GM18507 (cell line): ENCODE data around the gene CIB2.

ENCODE experiments used
- DNase-seq: peaks from one replicate; pipeline ENCODE4 v3.0.0; 2011; ENCODE audit warnings: low read depth; ENCODE audit not compliant: insufficient read length; ENCODE audit errors: extremely low spot score
- FAIRE-seq: peaks from 2 replicates; lab custom pipeline; 2011; peaks lifted over from hg19 to GRCh38; lab: Jason Lieb, UNC

CIB2 gene

DNA sequence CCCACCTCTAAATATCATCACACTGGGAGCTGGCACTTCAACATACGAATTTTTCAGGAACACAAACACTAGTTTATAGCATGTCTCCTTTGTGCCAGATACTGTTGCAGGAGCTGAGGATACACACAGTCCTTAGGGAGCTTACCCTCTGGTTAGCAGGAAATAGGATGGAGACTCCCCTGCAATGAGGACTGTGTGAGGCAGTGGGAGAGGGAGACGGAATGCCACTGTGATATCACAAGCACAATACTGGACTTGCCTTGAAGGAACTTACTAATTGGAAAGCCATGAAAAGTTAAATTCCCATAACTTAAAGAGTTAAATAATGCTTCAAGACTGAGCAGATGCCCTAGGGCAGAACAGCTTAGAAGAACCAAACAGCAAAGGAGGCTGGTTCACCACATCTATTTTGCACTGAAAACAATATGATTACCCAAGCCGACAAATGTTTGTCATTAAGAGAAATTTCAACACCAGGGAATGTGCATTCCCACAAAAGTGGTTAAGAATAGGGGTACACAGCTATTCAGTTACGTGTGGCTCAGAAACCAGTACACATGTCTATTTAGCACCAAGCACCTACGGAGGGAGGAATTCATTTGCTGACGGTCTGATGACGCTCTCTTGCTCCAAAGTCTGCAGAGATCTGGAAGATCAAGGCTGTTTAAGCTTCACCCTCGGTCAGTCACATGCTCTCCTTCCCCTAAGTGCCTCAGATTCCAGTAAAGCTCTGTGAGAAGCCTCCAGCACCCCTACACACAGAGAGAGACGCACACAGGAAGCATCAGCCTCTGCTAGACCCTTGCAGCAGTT lies 59.0 kb downstream of the CIB2 start:
- DNase-seq = no peak
- no peak for FAIRE-seq

DNA sequence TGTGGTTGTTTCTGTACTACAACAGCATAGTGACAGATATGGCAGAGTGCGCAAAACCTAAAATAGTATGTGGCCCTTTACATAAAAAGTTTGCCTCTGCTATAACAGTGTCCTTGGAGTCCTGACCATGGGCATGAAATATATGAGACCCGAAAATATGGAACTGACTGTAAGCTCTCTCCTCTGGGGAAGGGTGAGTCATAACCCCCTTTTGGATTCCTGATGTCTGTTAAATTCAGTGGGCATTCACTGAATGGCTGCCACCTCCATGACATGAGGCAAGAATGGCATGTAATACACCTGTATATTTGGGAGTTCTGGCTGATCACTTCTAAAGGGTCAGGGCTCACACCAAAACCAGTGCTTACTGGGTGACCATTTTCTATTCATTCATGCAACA lies 59.9 kb downstream of the CIB2 start:
- DNase-seq = no peak
- FAIRE-seq = no peak

GRCh38 chr15:78070049-78070700 lies 61.1 kb downstream of the CIB2 start:
- FAIRE-seq (no peak), DNase-seq (no peak)

GRCh38 chr15:78069462-78070029 lies 61.7 kb downstream of the CIB2 start:
- no peak for FAIRE-seq
- DNase-seq = no peak

GRCh38 chr15:78069052-78069414 lies 62.2 kb downstream of the CIB2 start:
- no peak for DNase-seq

GRCh38 chr15:78067328-78068228 lies 63.7 kb downstream of the CIB2 start:
- DNase-seq (no peak), FAIRE-seq (no peak)

More at GRCh38 chr15:78069052-78069414, 62.2 kb downstream of the CIB2 start:
- FAIRE-seq = no peak

- DNase-seq = peak; percentile 54
- FAIRE-seq = peak; percentile 95
Measured at GRCh38 chr15:78065973-78066946, 65.0 kb downstream of the CIB2 start.

DNA sequence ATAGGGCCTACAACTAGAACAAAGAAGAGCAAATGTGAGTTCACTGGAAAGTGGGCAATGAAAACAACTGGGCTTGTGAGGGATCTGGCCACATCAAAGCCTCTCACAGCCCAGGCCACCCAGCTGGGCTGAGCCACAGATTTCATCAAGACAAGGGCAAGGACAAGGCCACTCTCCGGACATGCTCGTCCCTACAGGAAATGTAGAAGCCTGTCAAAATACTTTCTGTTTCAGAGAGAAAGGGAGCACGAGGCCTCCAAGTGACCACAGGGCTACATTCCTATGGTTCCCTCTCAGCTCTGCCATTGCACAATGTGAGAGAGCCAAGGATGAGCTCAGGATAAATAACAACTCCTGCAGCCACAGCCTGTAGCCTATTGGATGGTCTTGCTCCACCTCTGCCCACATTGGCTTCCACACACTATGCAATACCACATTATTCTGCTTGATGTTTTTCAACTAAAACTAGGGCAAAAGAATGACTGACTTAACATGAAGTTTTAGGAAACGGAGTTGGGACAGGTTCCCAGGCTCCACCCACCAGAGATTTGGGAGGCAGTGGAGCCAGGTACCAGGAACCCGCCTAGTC lies 65.9 kb downstream of the CIB2 start:
- peak; percentile 41 for FAIRE-seq
- DNase-seq = no peak

- FAIRE-seq = no peak
- no peak for DNase-seq
Measured at GRCh38 chr15:78064544-78064943, 66.7 kb downstream of the CIB2 start.

GRCh38 chr15:78063970-78064385 lies 67.3 kb downstream of the CIB2 start:
- FAIRE-seq (no peak), DNase-seq (no peak)

DNA sequence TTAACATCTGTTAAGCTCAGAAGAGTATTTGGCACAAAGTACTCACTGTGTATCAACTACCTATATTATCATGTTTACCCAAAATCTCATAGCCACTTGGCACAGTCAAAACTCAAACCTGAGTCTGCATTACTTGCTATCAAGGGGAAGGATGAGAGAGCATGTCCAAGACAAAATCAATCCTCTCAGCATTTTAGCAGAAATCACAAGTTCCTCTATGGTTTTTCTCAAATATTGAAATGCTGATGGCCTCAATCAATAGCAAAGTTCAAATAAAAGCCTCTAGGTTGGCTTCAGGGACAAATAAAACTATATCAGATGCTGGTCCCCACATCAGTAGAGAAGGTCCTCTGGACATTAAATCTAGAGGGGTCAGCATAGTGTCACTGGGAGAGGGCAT lies 68.0 kb downstream of the CIB2 start:
- DNase-seq (no peak), FAIRE-seq (no peak)

DNA sequence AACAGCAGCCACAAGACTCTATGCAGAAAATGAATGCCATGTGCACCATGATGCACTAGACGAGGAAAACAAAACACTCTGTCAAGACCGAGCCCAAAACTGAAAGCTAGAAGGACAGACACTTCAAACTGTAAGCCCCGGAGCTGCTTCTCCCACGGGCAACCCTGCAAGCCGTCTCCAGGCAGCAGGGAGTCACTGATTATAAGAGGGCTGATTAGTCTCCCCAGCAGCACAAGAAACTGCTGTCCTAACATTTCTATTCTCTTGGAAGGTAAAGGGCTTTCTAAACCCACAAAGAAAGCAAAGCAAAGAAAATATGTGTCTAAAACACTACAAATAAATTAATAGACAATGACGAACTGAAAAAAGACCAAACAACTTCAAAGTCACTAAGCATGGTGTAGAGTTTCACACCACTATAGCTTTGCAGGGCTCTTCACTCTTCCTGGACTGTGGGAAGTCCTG lies 69.2 kb downstream of the CIB2 start:
- DNase-seq (no peak), FAIRE-seq (peak; percentile 63)

DNA sequence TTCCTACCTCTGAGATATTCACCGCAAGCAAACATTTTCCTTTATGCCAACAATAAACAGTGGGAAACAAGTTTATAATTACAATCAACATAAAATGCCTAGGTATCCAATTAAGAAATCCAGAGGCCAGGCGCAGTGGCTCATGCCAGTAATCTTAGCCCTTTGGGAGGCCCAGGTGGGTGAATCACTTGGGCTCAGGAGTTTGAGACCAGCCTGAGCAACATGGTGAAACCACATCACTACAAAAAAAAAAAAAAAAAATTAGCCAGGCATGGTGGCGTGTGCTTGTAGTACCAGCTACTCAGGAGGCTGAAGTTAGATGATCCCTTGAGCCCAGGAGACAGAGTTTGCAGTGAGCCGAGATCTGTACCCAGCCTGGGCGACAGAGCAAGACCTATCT lies 71.0 kb downstream of the CIB2 start:
- FAIRE-seq (no peak), DNase-seq (no peak)

- DNase-seq = no peak
- no peak for FAIRE-seq
Measured at GRCh38 chr15:78059110-78059839, 72.0 kb downstream of the CIB2 start.

DNA sequence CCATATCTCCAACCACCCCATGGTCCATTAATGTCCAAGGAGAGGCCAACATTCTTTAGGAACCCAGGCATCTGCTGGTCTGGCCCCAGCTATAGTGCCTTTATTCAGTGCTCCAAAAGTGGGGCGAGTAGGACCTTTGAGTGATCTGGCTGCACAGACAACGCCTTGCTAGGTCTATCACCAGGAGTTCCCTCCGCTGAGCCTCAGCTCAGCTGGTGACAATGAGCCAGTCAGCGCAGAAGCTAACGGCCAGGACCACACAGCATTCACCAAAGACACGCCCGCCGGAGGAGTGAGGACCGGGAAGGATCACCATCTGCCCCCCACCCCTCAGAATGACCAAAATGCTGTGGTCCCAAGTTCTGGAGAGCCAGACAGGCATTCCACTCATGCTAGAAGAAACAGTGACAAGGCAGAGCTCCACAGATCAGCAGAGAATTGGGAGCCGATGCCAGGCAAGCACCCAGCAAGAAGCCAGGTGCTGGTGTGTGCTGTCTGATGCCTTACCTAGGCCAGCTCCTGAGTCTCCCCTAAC lies 72.8 kb downstream of the CIB2 start:
- no peak for FAIRE-seq
- no peak for DNase-seq

DNA sequence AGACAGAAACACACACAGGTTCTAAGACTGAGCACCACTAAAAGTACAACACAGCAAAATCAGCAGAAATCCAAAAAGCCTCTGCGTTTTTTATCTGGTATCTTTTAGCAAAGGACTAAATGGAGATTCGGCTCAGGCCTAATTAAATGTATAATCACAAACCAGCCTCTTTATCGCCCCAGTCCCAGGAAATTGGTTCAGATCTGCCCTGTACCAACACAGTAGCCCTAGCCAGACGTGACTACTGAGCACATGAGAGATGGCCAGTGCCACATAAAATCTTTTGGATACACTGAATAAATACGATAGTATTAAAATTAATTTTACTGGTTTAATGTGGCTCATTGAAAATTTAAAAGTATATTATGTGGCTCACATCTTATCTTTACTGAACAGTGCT lies 73.4 kb downstream of the CIB2 start:
- FAIRE-seq (no peak), DNase-seq (no peak)

DNA sequence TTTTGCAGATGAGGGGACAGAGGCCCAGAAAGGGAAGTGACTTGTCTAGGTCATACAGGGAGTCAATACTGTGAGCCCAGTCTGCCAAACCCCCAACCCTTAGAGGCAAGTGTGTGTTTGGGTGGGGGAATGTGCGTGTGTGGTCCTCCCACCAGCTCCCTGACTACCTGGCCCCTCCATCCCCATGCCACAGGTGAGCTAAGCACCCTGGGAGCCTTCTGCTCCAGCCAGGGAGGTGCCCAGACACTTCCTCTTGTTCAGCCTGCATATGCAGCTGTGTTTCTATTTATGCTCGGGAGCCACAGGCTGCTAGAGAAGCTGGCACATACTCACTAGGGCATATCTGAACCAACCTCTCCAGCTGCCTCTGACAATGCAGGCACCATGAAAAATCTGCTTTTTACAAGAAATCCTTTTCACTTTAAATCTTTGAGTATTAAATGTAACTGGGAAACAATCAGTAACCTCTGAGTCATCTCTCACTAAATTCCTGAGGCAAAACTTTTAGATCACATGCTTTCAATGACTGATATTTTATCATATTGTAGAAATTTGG lies 74.5 kb downstream of the CIB2 start:
- DNase-seq (no peak), FAIRE-seq (peak; percentile 18)
